ENCODE results near the gene FOSB. TPM values are rescaled to one million over a fixed set of nuclear protein-coding genes. Genes with fewer than 3 reads are reported as not detected.

FOSB gene
- total RNA-seq, 1 experiment from 2014 or later: 1.7 TPM

- Histone ChIP-seq H3K4ac (ENCODE audit: low read depth, low read length) (peak overlapping the region; percentile 51; the same call in 1 of the 2 replicates), H3K27me3 (ENCODE audit: insufficient read depth, low read length) (no peaks in the 10 kb centered on the region), H3K23ac (ENCODE audit: insufficient read length, low read depth, low read length) (no peak overlapping the region), H3K14ac (ENCODE audit: insufficient read depth, low read length) (peak overlapping the region; percentile 94), H2AFZ (ENCODE audit: low read length) (no peak overlapping the region), H2BK15ac (ENCODE audit: low read depth, low read length) (no peak overlapping the region), H3T11ph (ENCODE audit: low read length) (no peak overlapping the region), H3K23me2 (ENCODE audit: insufficient read length, low read depth, low read length, poor library complexity, severe bottlenecking) (no peaks in the 10 kb centered on the region), H3K79me2 (ENCODE audit: insufficient read depth, low read length) (no peaks in the 10 kb centered on the region), H3K27ac (ENCODE audit: insufficient read length, low read depth, low read length) (no peak overlapping the region), H2BK120ac (ENCODE audit: low read depth, low read length, poor library complexity, severe bottlenecking) (peak overlapping the region; percentile 87), H2AK5ac (ENCODE audit: insufficient read length, low read length) (no peak overlapping the region), H2BK5ac (ENCODE audit: insufficient read length, low read length) (no peak overlapping the region), H3K9me3 (ENCODE audit: control insufficient read depth, low read depth, low read length) (no peaks in the 10 kb centered on the region), H4K20me1 (ENCODE audit: control insufficient read depth, insufficient read depth, insufficient read length) (no peaks in the 10 kb centered on the region), H4K91ac (ENCODE audit: insufficient read length, low read depth, low read length) (no peak overlapping the region), H4K5ac (ENCODE audit: insufficient read length, low read depth, low read length) (peak overlapping the region; percentile 73), H3K4me1 (ENCODE audit: insufficient read depth, low read length) (no peaks in the 10 kb centered on the region), H2BK12ac (ENCODE audit: insufficient read length, low read depth, low read length) (peak overlapping the region; percentile 68), H3K79me1 (ENCODE audit: insufficient read depth, low read depth, low read length, poor library complexity, severe bottlenecking) (no peaks in the 10 kb centered on the region), H3K18ac (ENCODE audit: insufficient read length, low read depth, low read length) (peak overlapping the region; percentile 91), H3K9ac (ENCODE audit: extremely low read depth, insufficient read length, low read length) (no peak overlapping the region), H2BK20ac (ENCODE audit: low read depth, low read length, poor library complexity, severe bottlenecking) (no peak overlapping the region), H4K8ac (replicated peaks; ENCODE audit: insufficient read length, low read depth, low read length) (no peak overlapping the region), H3K4me2 (ENCODE audit: insufficient read depth, insufficient read length, low read length) (no peak overlapping the region), H3K56ac (ENCODE audit: insufficient read length, low read depth, low read length) (no peak overlapping the region)
- peak overlapping the region in 1 of 3 experiments; percentile 97; a peak in 1 of 7 replicates for H3K27ac Mint-ChIP-seq
- H3K36me3 Mint-ChIP-seq (ENCODE audit: insufficient read depth in 1 of 3, low read depth in 3 of 3): no peaks in the 10 kb centered on the region
- H3K9me3 Mint-ChIP-seq: peaks cover 4 to 7% of the 10 kb centered on the region in 2 experiments; a peak in 4 of 5 replicates
- no peak overlapping the region for H3K4me3 Mint-ChIP-seq
- peaks cover 12% of the 10 kb centered on the region for H3K27me3 Mint-ChIP-seq (ENCODE audit: low read depth)
- no peak for DNase-seq
- TF ChIP-seq CTCF (conservative IDR thresholded peaks at IDR 0.05): no peak
- peaks cover 9 to 17% of the 10 kb centered on the region in 2 experiments for H3K4me1 Mint-ChIP-seq
- no CpG with 5 or more reads among the region's 2 CpGs for WGBS (ENCODE audit: extremely low coverage, insufficient read length, low lambda C conversion rate)
These were observed 11.3 kb upstream of the FOSB start for GRCh38 chr19:45456500-45456815.

Measured in H9 (cell line).